Loucy (cell line): ENCODE measurements around the gene CADM4.
A peak's percentile ranks its signal among the peaks of the same experiment; 100 is the strongest.
"Not testable (repeated sequence)": the region's sequence is repeated elsewhere in the genome, so short reads cannot be mapped to it uniquely, and the experiment has no call there.

ENCODE experiments used
- H2AFZ ChIP-seq: fragments of 200-600 bp; sonication (generic); 2 replicates; pipeline ENCODE4 v1.6.0; 2016; ENCODE audit warnings: antibody characterized with exemption, mild to moderate bottlenecking, low read length, moderate library complexity
- H3F3A ChIP-seq: fragments of 200-600 bp; 2 replicates; pipeline ENCODE4 v1.6.0; 2016; ENCODE audit warnings: antibody characterized with exemption, low read depth, mild to moderate bottlenecking
- H3K27me3 ChIP-seq: fragments of 200-600 bp; sonication (generic); 2 replicates; pipeline ENCODE4 v1.6.1; 2014; ENCODE audit warnings: low read length, mild to moderate bottlenecking; ENCODE audit not compliant: insufficient read depth, poor library complexity, severe bottlenecking
- H3K36me3 ChIP-seq: fragments of 200-600 bp; sonication (generic); 2 replicates; pipeline ENCODE4 v1.6.1; 2016; ENCODE audit warnings: low read length; ENCODE audit not compliant: insufficient read depth
- H3K4me1 ChIP-seq: fragments of 200-600 bp; sonication (generic); 2 replicates; pipeline ENCODE4 v1.5.1; 2014; ENCODE audit warnings: low read length, mild to moderate bottlenecking; ENCODE audit not compliant: insufficient read depth, poor library complexity, severe bottlenecking
- H3K4me2 ChIP-seq: fragments of 200-600 bp; sonication (generic); 2 replicates; pipeline ENCODE4 v1.6.0; 2014; ENCODE audit warnings: antibody characterized with exemption, low read length, low read depth, mild to moderate bottlenecking; ENCODE audit not compliant: poor library complexity, severe bottlenecking
- H3K4me3 ChIP-seq: fragments of 200-600 bp; sonication (generic); 2 replicates; pipeline ENCODE4 v1.5.1; 2014; ENCODE audit warnings: low read length, mild to moderate bottlenecking, mixed read lengths; ENCODE audit not compliant: poor library complexity, severe bottlenecking
- H3K79me2 ChIP-seq: fragments of 200-600 bp; sonication (generic); 2 replicates; pipeline ENCODE4 v1.6.1; 2014; ENCODE audit warnings: low read length; ENCODE audit not compliant: insufficient read depth
- H3K9ac ChIP-seq: fragments of 200-600 bp; sonication (generic); 2 replicates; pipeline ENCODE4 v1.6.0; 2014; ENCODE audit warnings: mild to moderate bottlenecking, low read depth, low read length, moderate library complexity; ENCODE audit not compliant: poor library complexity, severe bottlenecking
- H3K9me2 ChIP-seq: fragments of 200-600 bp; sonication (generic); replicated peaks from 2 replicates; pipeline ENCODE4 v1.6.1; 2016; ENCODE audit warnings: low read depth, low read length, mixed read lengths
- H3K9me3 ChIP-seq: fragments of 200-600 bp; sonication (generic); 2 replicates; pipeline ENCODE4 v1.6.1; 2014; ENCODE audit warnings: mild to moderate bottlenecking, antibody characterized with exemption, low read length, low read depth; ENCODE audit not compliant: insufficient read depth
- H4K20me1 ChIP-seq: fragments of 200-600 bp; sonication (generic); 2 replicates; pipeline ENCODE4 v1.6.0; 2014; ENCODE audit warnings: antibody characterized with exemption, low read length, mild to moderate bottlenecking; ENCODE audit not compliant: insufficient read depth, poor library complexity, severe bottlenecking
- CTCF ChIP-seq: fragments of 200-600 bp; sonication (generic); conservative IDR thresholded peaks from 2 replicates; pipeline ENCODE4 v1.5.1; 2014; ENCODE audit warnings: mild to moderate bottlenecking, antibody characterized with exemption, low read length
- EZH2phosphoT487 ChIP-seq: fragments of 200-600 bp; IDR thresholded peaks from 2 replicates; pipeline ENCODE4 v1.6.1; 2018; ENCODE audit warnings: antibody characterized with exemption, mild to moderate bottlenecking, moderate library complexity, borderline replicate concordance

Gene CADM4

GRCh38 chr19:43652546-43652874 is 12.9 kb upstream of the CADM4 start:
- no peaks in the 10 kb centered on the region for H3F3A ChIP-seq
- no peaks in the 10 kb centered on the region for H3K9me3 ChIP-seq
- H3K27me3 ChIP-seq, result no peaks in the 10 kb centered on the region
- H3K9ac ChIP-seq, result no peak overlapping the region
- no peaks in the 10 kb centered on the region; the same call in 1 of the 2 replicates for H3K36me3 ChIP-seq
- no peak overlapping the region for H3K4me2 ChIP-seq
- no peaks in the 10 kb centered on the region for H3K4me1 ChIP-seq
- no peaks in the 10 kb centered on the region for H4K20me1 ChIP-seq
- H3K79me2 ChIP-seq, result no peaks in the 10 kb centered on the region
- no peak overlapping the region for H3K4me3 ChIP-seq
- H3K9me2 ChIP-seq, result no peaks in the 10 kb centered on the region
- no peak overlapping the region for H2AFZ ChIP-seq
- TF ChIP-seq CTCF (no peak), EZH2phosphoT487 (no peak)

- Histone ChIP-seq H3K9me3 (no peaks in the 10 kb centered on the region), H3F3A (no peaks in the 10 kb centered on the region), H3K27me3 (no peaks in the 10 kb centered on the region), H4K20me1 (no peaks in the 10 kb centered on the region), H3K4me3 (peak overlapping the region; percentile 25), H3K9me2 (no peaks in the 10 kb centered on the region), H3K79me2 (no peaks in the 10 kb centered on the region), H3K36me3 (no peaks in the 10 kb centered on the region; the same call in 1 of the 2 replicates), H3K4me1 (no peaks in the 10 kb centered on the region), H3K9ac (no peak overlapping the region), H2AFZ (peak overlapping the region; percentile 84), H3K4me2 (peak overlapping the region; percentile 8)
- TF ChIP-seq CTCF (peak; percentile 88), EZH2phosphoT487 (no peak)
Measured at GRCh38 chr19:43651758-43652545, 12.3 kb upstream of the CADM4 start.

GRCh38 chr19:43650276-43650675 is 10.6 kb upstream of the CADM4 start:
- H3K9me2 ChIP-seq, H3K4me2 ChIP-seq, H3K79me2 ChIP-seq, H3K9ac ChIP-seq, H2AFZ ChIP-seq, H3K27me3 ChIP-seq, H3F3A ChIP-seq, H4K20me1 ChIP-seq, H3K36me3 ChIP-seq, H3K4me3 ChIP-seq, H3K4me1 ChIP-seq, H3K9me3 ChIP-seq: not testable (repeated sequence)

- TF ChIP-seq CTCF (no peak), EZH2phosphoT487 (no peak)
- no peaks in the 10 kb centered on the region; the same call in 1 of the 2 replicates for H3K36me3 ChIP-seq
Measured at GRCh38 chr19:43649514-43649913, 9.9 kb upstream of the CADM4 start.

More at GRCh38 chr19:43649514-43649913, 9.9 kb upstream of the CADM4 start:
- H2AFZ ChIP-seq, result no peak overlapping the region
- H3K4me1 ChIP-seq, result no peaks in the 10 kb centered on the region
- H3K9me3 ChIP-seq, result no peaks in the 10 kb centered on the region
- no peaks in the 10 kb centered on the region for H3K27me3 ChIP-seq
- no peak overlapping the region for H3K4me2 ChIP-seq
- H3F3A ChIP-seq, result no peaks in the 10 kb centered on the region
- H3K9me2 ChIP-seq, result no peaks in the 10 kb centered on the region
- no peak overlapping the region for H3K4me3 ChIP-seq
- H3K9ac ChIP-seq, result no peak overlapping the region
- no peaks in the 10 kb centered on the region for H4K20me1 ChIP-seq
- H3K79me2 ChIP-seq, result no peaks in the 10 kb centered on the region
